Kidney (tissue), 14 donors: ENCODE results near the gene SPECC1. TPM values are rescaled to one million over a fixed set of nuclear protein-coding genes. Genes with fewer than 3 reads are reported as not detected.

ENCODE experiments used
- DNase-seq, 5 donors: peaks; one replicate each; pipeline ENCODE4 v3.0.0-alpha.2; 2013 to 2020
- FAIRE-seq: peaks from 2 replicates; lab custom pipeline; 2012; peaks lifted over from hg19 to GRCh38; lab: Jason Lieb, UNC
- H3K27ac ChIP-seq, 2 donors: one replicate each; pipeline ENCODE4 v1.7.0; 2013; ENCODE audit warnings: low read depth in 2 of 2, low read length in 2 of 2, inconsistent platforms in 1 of 2
- H3K27me3 ChIP-seq: one replicate; pipeline ENCODE4 v1.7.1; 2013; ENCODE audit warnings: low read length, inconsistent platforms; ENCODE audit not compliant: control insufficient read depth, insufficient read depth
- H3K36me3 ChIP-seq, 3 donors: one replicate each; pipeline versions ENCODE4 v1.7.0 to v1.7.1; 2013; ENCODE audit warnings: low read length in 3 of 3, control low read depth in 1 of 3, inconsistent platforms in 1 of 3; ENCODE audit not compliant: insufficient read depth in 3 of 3, control insufficient read depth in 2 of 3
- H3K4me1 ChIP-seq, 3 donors: one replicate each; pipeline versions ENCODE4 v1.7.0 to v1.7.1; 2013; ENCODE audit warnings: low read length in 3 of 3, inconsistent platforms in 1 of 3, low read depth in 1 of 3; ENCODE audit not compliant: control insufficient read depth in 2 of 3, insufficient read depth in 2 of 3
- H3K4me3 ChIP-seq, 3 donors: one replicate each; pipeline versions ENCODE4 v1.7.0 to v1.8.1; 2013; ENCODE audit warnings: low read length in 3 of 3, control low read depth in 1 of 3, inconsistent platforms in 1 of 3
- H3K9ac ChIP-seq, 3 donors: one replicate each; pipeline versions ENCODE4 v1.7.0 to v1.7.1; 2013; ENCODE audit warnings: low read length in 3 of 3, control low read depth in 1 of 3, inconsistent platforms in 1 of 3
- H3K9me3 ChIP-seq, 3 donors: one replicate each; pipeline versions ENCODE4 v1.7.0 to v1.7.1; 2013; ENCODE audit warnings: low read length in 3 of 3, control low read depth in 1 of 3, inconsistent platforms in 1 of 3; ENCODE audit not compliant: control insufficient read depth in 2 of 3, insufficient read depth in 1 of 3
- intact Hi-C: fragments of 100-400 bp; cut with DNase I; formaldehyde crosslinking; loops from one replicate; pipeline ENCODE4 v1.11.1; 2022
- polyA plus RNA-seq: library from polyadenylated mRNA; stranded (reverse); fragments of 350-450 nt; fragmentation: Illumina TruSeq; extraction: RNeasy Lipid Tissue Mini Kit (QIAGEN cat#74804); gene quantifications from one replicate; pipeline ENCODE4 v1.2.3, GENCODE V29; 2014; ENCODE audit warnings: low read depth, low replicate concordance; ENCODE audit not compliant: insufficient read depth
- total RNA-seq: library from RNA; stranded (reverse); fragmentation: NEBNext Ultra II Directional; extraction: Animal tissue kit (Norgen Biotek cat#: 25700); gene quantifications from one replicate; pipeline ENCODE4 v1.2.1, GENCODE V29; 2021
- TF ChIP-seq, protein P1 (sequence below): IDR thresholded peaks from 3 replicates; pipeline ENCODE4 v1.5.1; 2012; ENCODE audit warnings: mild to moderate bottlenecking, moderate library complexity, borderline replicate concordance; ENCODE audit not compliant: insufficient read depth; ENCODE audit errors: extremely low read depth
- donor health status: control.
- donor health status: control.
- donor health status: control.
- donor health status: control.
- donor health status: control.
- donor health status: DM: yes; HTN: yes; CAD: no.
- donor health status: Normal renal cell carcinoma (clear cell type).

SPECC1 gene
- total and polyA plus RNA-seq, 2 donors from 2014 or later = 7.6 to 29.1 TPM

DNA sequence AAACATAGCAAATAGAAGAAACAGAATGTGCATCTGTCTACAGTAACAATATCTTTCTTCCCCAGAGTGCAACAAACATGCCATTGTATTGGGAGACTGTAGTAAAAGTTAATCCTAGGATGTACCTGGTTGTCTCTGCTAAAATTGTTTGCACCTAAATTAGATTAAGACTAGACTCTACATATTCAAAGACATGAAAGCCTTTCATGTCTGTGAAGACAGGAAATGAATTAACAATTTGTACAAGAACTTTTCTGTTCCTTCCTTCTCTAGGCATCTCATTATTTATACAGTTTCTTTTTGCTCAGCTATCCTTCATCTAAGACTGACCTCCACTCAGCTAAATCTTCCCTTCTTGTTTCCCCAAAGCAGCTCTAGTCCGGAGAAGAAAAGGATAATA, 237.5 kb downstream of the SPECC1 start:
- Histone ChIP-seq H3K27ac (no peak overlapping the region), H3K27me3 (no peaks in the 10 kb centered on the region), H3K4me1 (no peaks in the 10 kb centered on the region), H3K4me3 (no peak overlapping the region), H3K9ac (no peak overlapping the region), H3K36me3 (peaks cover 0 to 6% (median 3%) of the 10 kb centered on the region in 3 donors), H3K9me3 (peaks cover 0 to 1% (median 0%) of the 10 kb centered on the region in 3 donors)
- TF ChIP-seq, protein P1, sequence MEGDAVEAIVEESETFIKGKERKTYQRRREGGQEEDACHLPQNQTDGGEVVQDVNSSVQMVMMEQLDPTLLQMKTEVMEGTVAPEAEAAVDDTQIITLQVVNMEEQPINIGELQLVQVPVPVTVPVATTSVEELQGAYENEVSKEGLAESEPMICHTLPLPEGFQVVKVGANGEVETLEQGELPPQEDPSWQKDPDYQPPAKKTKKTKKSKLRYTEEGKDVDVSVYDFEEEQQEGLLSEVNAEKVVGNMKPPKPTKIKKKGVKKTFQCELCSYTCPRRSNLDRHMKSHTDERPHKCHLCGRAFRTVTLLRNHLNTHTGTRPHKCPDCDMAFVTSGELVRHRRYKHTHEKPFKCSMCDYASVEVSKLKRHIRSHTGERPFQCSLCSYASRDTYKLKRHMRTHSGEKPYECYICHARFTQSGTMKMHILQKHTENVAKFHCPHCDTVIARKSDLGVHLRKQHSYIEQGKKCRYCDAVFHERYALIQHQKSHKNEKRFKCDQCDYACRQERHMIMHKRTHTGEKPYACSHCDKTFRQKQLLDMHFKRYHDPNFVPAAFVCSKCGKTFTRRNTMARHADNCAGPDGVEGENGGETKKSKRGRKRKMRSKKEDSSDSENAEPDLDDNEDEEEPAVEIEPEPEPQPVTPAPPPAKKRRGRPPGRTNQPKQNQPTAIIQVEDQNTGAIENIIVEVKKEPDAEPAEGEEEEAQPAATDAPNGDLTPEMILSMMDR = no peak
- intact Hi-C loops = no loop called here
- DNase-seq = no peak
- FAIRE-seq = no peak

DNA sequence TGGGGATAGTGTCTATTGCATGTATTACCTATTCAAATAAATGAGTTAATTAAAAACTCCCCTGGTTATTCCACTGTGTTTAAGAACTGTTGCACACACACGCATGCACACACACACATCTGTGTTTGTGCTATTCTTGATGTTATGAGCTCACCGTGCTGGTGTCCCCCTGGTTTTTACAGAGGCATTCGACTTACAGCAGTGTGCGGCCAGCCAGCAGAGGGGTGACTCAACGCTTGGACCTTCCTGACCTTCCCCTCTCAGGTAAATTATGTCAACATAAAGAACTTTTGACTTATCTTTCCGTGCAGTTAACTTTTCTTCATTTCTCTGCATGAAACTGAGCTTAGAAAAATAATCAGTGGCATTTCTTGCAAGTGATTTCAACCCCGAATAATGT, 244.2 kb downstream of the SPECC1 start:
- no peak for FAIRE-seq
- H3K9ac ChIP-seq = no peak overlapping the region
- no peak for DNase-seq

GRCh38 chr17:20254541-20254940, 245.4 kb downstream of the SPECC1 start:
- DNase-seq (no peak), FAIRE-seq (no peak)

More for the DNA sequence above, 244.2 kb downstream of the SPECC1 start:
- Histone ChIP-seq H3K27ac (no peak overlapping the region), H3K36me3 (peaks cover 0 to 2% (median 0%) of the 10 kb centered on the region in 3 donors), H3K9me3 (peaks cover 0 to 1% (median 0%) of the 10 kb centered on the region in 3 donors), H3K4me1 (peaks cover 0 to 2% (median 0%) of the 10 kb centered on the region in 3 donors), H3K27me3 (no peaks in the 10 kb centered on the region), H3K4me3 (no peak overlapping the region)
- intact Hi-C loops = no loop called here
- TF ChIP-seq, protein P1 = no peak

More at GRCh38 chr17:20254541-20254940, 245.4 kb downstream of the SPECC1 start:
- Histone ChIP-seq H3K4me1 (peaks cover 0 to 2% (median 0%) of the 10 kb centered on the region in 3 donors), H3K4me3 (no peak overlapping the region), H3K36me3 (peaks cover 0 to 2% (median 0%) of the 10 kb centered on the region in 3 donors), H3K27me3 (no peaks in the 10 kb centered on the region), H3K27ac (no peak overlapping the region), H3K9ac (no peak overlapping the region), H3K9me3 (no peaks in the 10 kb centered on the region)
- intact Hi-C loops = no loop called here
- TF ChIP-seq, protein P1 = no peak
